ENCODE data around the gene EPHA6. TPM values are rescaled to one million over a fixed set of nuclear protein-coding genes. Genes with fewer than 3 reads are reported as not detected.

EPHA6 gene
- total and polyA plus RNA-seq, 9 of the 15 experiments (the other 6 are each of a cell fraction or from before 2014, with no cell fraction given): not detected

GRCh38 chr3:97764407-97765238 is 950.2 kb downstream of the EPHA6 start, which contains the start of gene ARL6:
TSS of gene ARL6 (plus strand) at chr3:97764758. CDS start at chr3:97768108, 3,350 bp downstream.
- DNase-seq (ENCODE audit: extremely low read depth in 1 of 4, low spot score in 3 of 4): peak; percentile 66 to 78 (median 66)
- in situ Hi-C loops (cut with MboI) (no loop called here), intact Hi-C loops (cut with micrococcal nuclease) (no loop called here)
- FAIRE-seq: peak; percentile 84
- peaks cover 0 to 4% of the 10 kb centered on the region in 2 experiments; a peak in 1 of 5 replicates for H3K4me1 ChIP-seq (replicated peaks in 1 of 2; ENCODE audit: control insufficient read depth in 2 of 2, insufficient read depth in 2 of 2, low read length in 2 of 2)
- H2AFZ ChIP-seq (ENCODE audit: low read depth, low read length): peak within 1 kb of the TSS; percentile 100
- peak; percentile 99 for ATAC-seq
- no TSS peak for BruUV-seq (replicated peaks)
- ChIA-PET POLR2A (interaction anchor here (0.7 kb wide), 2 partner anchors 23 to 400 kb away, joined by 3 read pairs; no protein-coding TSS in a partner anchor), CTCF (ENCODE audit: low intra/inter-chr PET ratio) (no interaction called here)
- WGBS (ENCODE audit: insufficient coverage, low coverage, missing lambda C conversion rate): under 1% methylated on average over 43 of the region's 46 CpGs
- H3K9me3 ChIP-seq (replicated peaks; ENCODE audit: control insufficient read depth, insufficient read depth, low read depth, low read length): no peaks in the 10 kb centered on the region
- no peaks in the 10 kb centered on the region for H3K36me3 ChIP-seq (ENCODE audit: control insufficient read depth, insufficient read depth, low read length)
- H3K4me2 ChIP-seq (ENCODE audit: insufficient read depth, low read length): peak within 1 kb of the TSS; percentile 88
- H3K27me3 ChIP-seq (ENCODE audit: control insufficient read depth in 2 of 2, insufficient read depth in 2 of 2, low read length in 2 of 2): no peaks in the 10 kb centered on the region
- peak within 1 kb of the TSS; percentile 63 to 84 for H3K9ac ChIP-seq (ENCODE audit: insufficient read depth in 1 of 2, low read depth in 2 of 2, low read length in 2 of 2)
- H3K4me3 ChIP-seq: peak within 1 kb of the TSS; percentile 81
- H3K9me1 ChIP-seq (ENCODE audit: control insufficient read depth, insufficient read depth, low read length): no peaks in the 10 kb centered on the region
- H3K79me2 ChIP-seq (ENCODE audit: control insufficient read depth, insufficient read depth, low read length): no peaks in the 10 kb centered on the region
- peak within 1 kb of the TSS; percentile 53; the same call in 1 of the 3 replicates for H3K27ac ChIP-seq (ENCODE audit: extremely low read depth, low read depth, low read length)
- H4K20me1 ChIP-seq (replicated peaks; ENCODE audit: control insufficient read depth, insufficient read depth, low read length): no peaks in the 10 kb centered on the region
- TF ChIP-seq L3MBTL2 (IDR thresholded peaks at IDR 0.05): peak; percentile 52
- TF ChIP-seq ZNF143 (CRISPR knock-in tag; IDR thresholded peaks at IDR 0.05): peak; percentile 79
- TF ChIP-seq TFAP4 (CRISPR knock-in tag; IDR thresholded peaks at IDR 0.05; ENCODE audit: borderline replicate concordance): peak; percentile 25; the same call in 1 of the 2 replicates
- TF ChIP-seq PHF8 (IDR thresholded peaks at IDR 0.05; ENCODE audit: borderline replicate concordance, low read length): peak; percentile 33; the same call in 1 of the 2 replicates
- TF ChIP-seq MXI1 (IDR thresholded peaks at IDR 0.05; ENCODE audit: low read depth, low read length): peak; percentile 61; the same call in 1 of the 2 replicates
- no peak for TF ChIP-seq ZNF655 (CRISPR knock-in tag; IDR thresholded peaks at IDR 0.05)
- peak; percentile 55 for TF ChIP-seq CXXC5 (CRISPR knock-in tag; IDR thresholded peaks at IDR 0.05)
- no peak for TF ChIP-seq ZBTB8A (IDR thresholded peaks at IDR 0.05; ENCODE audit: partially characterized antibody)
- no peak for TF ChIP-seq SMARCC2 (IDR thresholded peaks at IDR 0.05; ENCODE audit: low read depth)
- TF ChIP-seq E4F1 (CRISPR knock-in tag; IDR thresholded peaks at IDR 0.05; ENCODE audit: borderline replicate concordance): no peak
- TF ChIP-seq PPARD (CRISPR knock-in tag; IDR thresholded peaks at IDR 0.05): no peak
- TF ChIP-seq BMI1 (IDR thresholded peaks at IDR 0.05; ENCODE audit: low read length): peak; percentile 76
- peak; percentile 55 for TF ChIP-seq CREM (IDR thresholded peaks at IDR 0.05; ENCODE audit: low read depth)
- TF ChIP-seq GABPB1 (CRISPR knock-in tag; IDR thresholded peaks at IDR 0.05): peak; percentile 68

Data from K562 (cell line).